Astrocyte (in vitro differentiated cells and primary cell): ENCODE results near the gene USP36. TPM values are rescaled to one million over a fixed set of nuclear protein-coding genes. Genes with fewer than 3 reads are reported as not detected.

Experiments
- DNase-seq: peaks from one replicate; pipeline ENCODE4 v3.0.0-alpha.2; 2010; ENCODE audit warnings: low read depth
- FAIRE-seq: peaks from 2 replicates; lab custom pipeline; 2011; peaks lifted over from hg19 to GRCh38; lab: Jason Lieb, UNC
- H2AFZ ChIP-seq: 2 replicates; pipeline ENCODE4 v1.6.0; 2012; ENCODE audit warnings: low read depth, low read length, inconsistent platforms
- H3K27ac ChIP-seq: 2 replicates; pipeline ENCODE4 v1.5.1; 2011; ENCODE audit warnings: low read depth, low read length, inconsistent platforms
- H3K27me3 ChIP-seq: 2 replicates; pipeline ENCODE4 v1.6.0; 2011; ENCODE audit warnings: low read length, inconsistent platforms; ENCODE audit not compliant: insufficient read depth
- H3K36me3 ChIP-seq: 2 replicates; pipeline ENCODE4 v1.5.1; 2011; ENCODE audit warnings: low read length, inconsistent platforms; ENCODE audit not compliant: insufficient read depth
- H3K4me1 ChIP-seq: 2 replicates; pipeline ENCODE4 v1.5.1; 2011; ENCODE audit warnings: low read length, inconsistent platforms; ENCODE audit not compliant: insufficient read depth
- H3K4me2 ChIP-seq: 2 replicates; pipeline ENCODE4 v1.6.0; 2012; ENCODE audit warnings: low read length, inconsistent platforms
- H3K4me3 ChIP-seq: 2 replicates; pipeline ENCODE4 v1.5.1; 2011; ENCODE audit warnings: low read depth, mild to moderate bottlenecking, low read length, inconsistent platforms; ENCODE audit not compliant: insufficient read depth
- H3K79me2 ChIP-seq: 2 replicates; pipeline ENCODE4 v1.6.0; 2012; ENCODE audit warnings: mild to moderate bottlenecking, low read length, inconsistent platforms; ENCODE audit not compliant: insufficient read depth
- H3K9ac ChIP-seq: 2 replicates; pipeline ENCODE4 v1.6.0; 2012; ENCODE audit warnings: mild to moderate bottlenecking, low read length, inconsistent platforms
- H3K9me3 ChIP-seq: 2 replicates; pipeline ENCODE4 v1.5.1; 2012; ENCODE audit warnings: low read depth, mild to moderate bottlenecking, low read length, inconsistent platforms; ENCODE audit not compliant: insufficient read depth
- H4K20me1 ChIP-seq: 2 replicates; pipeline ENCODE4 v1.6.0; 2012; ENCODE audit warnings: low read length, inconsistent platforms; ENCODE audit not compliant: insufficient read depth
- H3K27ac Mint-ChIP-seq: one replicate; pipeline ENCODE4 v1.8.0; 2021; ENCODE audit warnings: mild to moderate bottlenecking, mixed read lengths; ENCODE audit not compliant: unreplicated experiment
- H3K27me3 Mint-ChIP-seq: one replicate; pipeline ENCODE4 v1.8.0; 2021; ENCODE audit warnings: low read depth, mixed read lengths; ENCODE audit not compliant: unreplicated experiment
- H3K36me3 Mint-ChIP-seq: one replicate; pipeline ENCODE4 v1.8.0; 2021; ENCODE audit warnings: low read depth, mixed read lengths; ENCODE audit not compliant: unreplicated experiment
- H3K4me1 Mint-ChIP-seq: one replicate; pipeline ENCODE4 v1.8.0; 2021; ENCODE audit warnings: low read depth, mixed read lengths; ENCODE audit not compliant: unreplicated experiment
- H3K4me3 Mint-ChIP-seq: one replicate; pipeline ENCODE4 v1.8.0; 2021; ENCODE audit warnings: mild to moderate bottlenecking, moderate library complexity, mixed read lengths; ENCODE audit not compliant: unreplicated experiment
- H3K9me3 Mint-ChIP-seq: one replicate; pipeline ENCODE4 v1.8.0; 2021; ENCODE audit warnings: mild to moderate bottlenecking, mixed read lengths; ENCODE audit not compliant: unreplicated experiment
- EZH2 ChIP-seq: IDR thresholded peaks from 2 replicates; pipeline ENCODE4 v1.6.1; 2012; ENCODE audit warnings: mild to moderate bottlenecking, low read length, inconsistent platforms; ENCODE audit not compliant: insufficient read depth
- total RNA-seq: library from RNA; stranded (reverse); gene quantifications from 2 replicates; pipeline ENCODE4 v1.2.1, GENCODE V29; 2021
- TF ChIP-seq, protein P1 (sequence below): IDR thresholded peaks from 2 replicates; pipeline ENCODE4 v1.5.1; 2011; ENCODE audit warnings: low read depth, mild to moderate bottlenecking, inconsistent platforms, low read length, moderate library complexity; ENCODE audit not compliant: insufficient read depth

The USP36 gene
- total RNA-seq, 1 donor from 2014 or later = 51.0 TPM

DNA sequence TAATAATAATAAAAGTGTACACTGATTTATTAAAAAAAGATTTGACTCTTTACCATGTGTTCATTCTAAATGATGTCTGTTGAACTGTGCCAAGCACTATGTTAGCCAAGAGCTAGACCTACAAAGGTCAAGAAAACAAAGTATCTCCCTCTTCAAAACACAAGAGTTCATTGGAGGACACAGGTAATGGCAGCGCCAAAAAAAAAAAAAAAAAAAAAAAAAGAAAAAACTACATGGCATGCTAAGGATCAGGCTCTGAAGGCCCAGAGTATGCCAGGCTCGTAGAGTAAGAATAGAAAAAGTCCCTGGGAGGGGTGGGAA lies 93.7 kb downstream of the USP36 start:
- Histone ChIP-seq H3K36me3 (no peaks in the 10 kb centered on the region), H2AFZ (no peak overlapping the region), H3K79me2 (peaks cover 20% of the 10 kb centered on the region), H3K4me2 (no peak overlapping the region), H3K4me1 (no peaks in the 10 kb centered on the region), H3K27ac (no peak overlapping the region), H3K4me3 (no peak overlapping the region), H4K20me1 (peaks cover 31% of the 10 kb centered on the region), H3K9ac (no peak overlapping the region), H3K27me3 (no peaks in the 10 kb centered on the region), H3K9me3 (no peaks in the 10 kb centered on the region)
- peaks cover 17% of the 10 kb centered on the region for H3K4me1 Mint-ChIP-seq
- H3K27me3 Mint-ChIP-seq = no peaks in the 10 kb centered on the region
- no peak overlapping the region for H3K27ac Mint-ChIP-seq
- no peak for FAIRE-seq
- TF ChIP-seq, protein P1, sequence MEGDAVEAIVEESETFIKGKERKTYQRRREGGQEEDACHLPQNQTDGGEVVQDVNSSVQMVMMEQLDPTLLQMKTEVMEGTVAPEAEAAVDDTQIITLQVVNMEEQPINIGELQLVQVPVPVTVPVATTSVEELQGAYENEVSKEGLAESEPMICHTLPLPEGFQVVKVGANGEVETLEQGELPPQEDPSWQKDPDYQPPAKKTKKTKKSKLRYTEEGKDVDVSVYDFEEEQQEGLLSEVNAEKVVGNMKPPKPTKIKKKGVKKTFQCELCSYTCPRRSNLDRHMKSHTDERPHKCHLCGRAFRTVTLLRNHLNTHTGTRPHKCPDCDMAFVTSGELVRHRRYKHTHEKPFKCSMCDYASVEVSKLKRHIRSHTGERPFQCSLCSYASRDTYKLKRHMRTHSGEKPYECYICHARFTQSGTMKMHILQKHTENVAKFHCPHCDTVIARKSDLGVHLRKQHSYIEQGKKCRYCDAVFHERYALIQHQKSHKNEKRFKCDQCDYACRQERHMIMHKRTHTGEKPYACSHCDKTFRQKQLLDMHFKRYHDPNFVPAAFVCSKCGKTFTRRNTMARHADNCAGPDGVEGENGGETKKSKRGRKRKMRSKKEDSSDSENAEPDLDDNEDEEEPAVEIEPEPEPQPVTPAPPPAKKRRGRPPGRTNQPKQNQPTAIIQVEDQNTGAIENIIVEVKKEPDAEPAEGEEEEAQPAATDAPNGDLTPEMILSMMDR = no peak
- TF ChIP-seq EZH2 = no peak
- peaks cover 2% of the 10 kb centered on the region for H3K36me3 Mint-ChIP-seq
- no peak overlapping the region for H3K4me3 Mint-ChIP-seq
- DNase-seq = no peak
- H3K9me3 Mint-ChIP-seq = no peaks in the 10 kb centered on the region

DNA sequence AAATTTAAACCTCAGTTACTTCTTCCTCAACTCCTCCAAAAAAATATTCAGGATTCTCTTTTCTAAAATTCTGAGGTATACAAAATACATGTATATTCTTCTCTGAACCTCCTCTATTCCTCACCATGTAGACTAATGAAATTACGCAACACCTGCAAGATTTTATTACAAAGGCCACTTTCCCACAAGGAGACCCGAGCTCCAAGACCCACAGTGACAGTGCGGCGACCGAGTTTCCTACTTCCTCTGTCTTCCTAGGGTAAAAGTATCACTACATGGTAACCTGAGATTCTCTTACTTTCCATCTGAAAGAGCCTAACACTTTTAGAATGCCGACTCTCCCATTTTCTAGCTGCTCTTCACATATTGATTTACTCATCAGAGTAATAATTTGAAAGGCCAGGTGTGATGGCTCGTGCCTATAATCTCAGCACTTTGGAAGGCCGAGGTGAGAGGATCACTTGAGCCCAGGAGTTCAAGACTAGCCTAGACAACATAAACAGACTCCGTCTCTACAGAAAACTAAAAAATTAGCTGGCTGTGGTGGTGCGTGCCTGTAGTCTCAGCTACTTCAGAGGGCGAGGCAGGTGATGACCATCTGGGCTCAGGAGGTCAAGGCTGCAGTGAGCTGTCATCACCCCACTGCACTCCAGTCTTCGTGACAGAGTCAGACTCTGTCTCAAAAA lies 94.2 kb downstream of the USP36 start:
- H4K20me1 ChIP-seq = peaks cover 31% of the 10 kb centered on the region
- peaks cover 20% of the 10 kb centered on the region for H3K79me2 ChIP-seq
- no peak overlapping the region for H3K4me2 ChIP-seq
- TF ChIP-seq, protein P1 = no peak
- no peak for TF ChIP-seq EZH2
- H3K27ac ChIP-seq = no peak overlapping the region
- no peak overlapping the region for H3K9ac ChIP-seq
- Mint-ChIP-seq H3K36me3 (peaks cover 2% of the 10 kb centered on the region), H3K27me3 (no peaks in the 10 kb centered on the region), H3K4me3 (no peak overlapping the region), H3K27ac (no peak overlapping the region), H3K4me1 (peaks cover 17% of the 10 kb centered on the region), H3K9me3 (no peaks in the 10 kb centered on the region)
- no peak overlapping the region for H3K4me3 ChIP-seq
- H3K27me3 ChIP-seq = no peaks in the 10 kb centered on the region
- no peak for FAIRE-seq
- no peak overlapping the region for H2AFZ ChIP-seq
- no peak for DNase-seq
- H3K9me3 ChIP-seq = no peaks in the 10 kb centered on the region
- H3K4me1 ChIP-seq = no peaks in the 10 kb centered on the region
- H3K36me3 ChIP-seq = no peaks in the 10 kb centered on the region

Other genes starting within 250 kb of the USP36 start
- gene CYTH1, start 58.5 kb downstream of the USP36 start, total RNA-seq = 22.4 and 25.0 TPM in 2 replicates
- gene CEP295NL, start 62.4 kb upstream of the USP36 start, total RNA-seq = 1.3 and 1.6 TPM in 2 replicates
- 184 and 187 TPM in 2 replicates for gene TIMP2, start 84.6 kb upstream of the USP36 start, total RNA-seq
- 495 and 654 TPM in 2 replicates for gene LGALS3BP, start 139.1 kb upstream of the USP36 start, total RNA-seq
- 71.3 and 72.1 TPM in 2 replicates for gene CANT1, start 168.9 kb upstream of the USP36 start, total RNA-seq
- gene C1QTNF1, start 183.4 kb upstream of the USP36 start, total RNA-seq = 1.8 and 2.2 TPM in 2 replicates
- gene ENGASE, start 234.0 kb upstream of the USP36 start, total RNA-seq = 11.5 and 11.6 TPM in 2 replicates